GM23338 (cell line): ENCODE measurements around the gene MCUR1. TPM values are rescaled to one million over a fixed set of nuclear protein-coding genes. Genes with fewer than 3 reads are reported as not detected.

Experiments used
- ATAC-seq: fragments of 200-7000 bp; cut with Tn5 transposase; 3 replicates; pipeline ENCODE4 v1.9.1; 2020
- DNase-seq: peaks from one replicate; pipeline ENCODE4 v3.0.0-alpha.2; 2015; ENCODE audit warnings: low spot score
- H2AFZ ChIP-seq: fragments of 200-600 bp; sonication (generic); 2 replicates; pipeline ENCODE4 v1.8.0; 2016; ENCODE audit warnings: antibody characterized with exemption, mild to moderate bottlenecking, moderate library complexity
- H3F3A ChIP-seq: fragments of 200-600 bp; sonication (generic); replicated peaks from 2 replicates; pipeline ENCODE4 v1.8.0; 2017; ENCODE audit warnings: antibody characterized with exemption, mixed run types, low read depth
- H3K27ac ChIP-seq: fragments of 200-600 bp; sonication (generic); 2 replicates; pipeline ENCODE4 v1.6.1; 2016; ENCODE audit warnings: low read depth
- H3K27me3 ChIP-seq: fragments of 200-600 bp; sonication (generic); 2 replicates; pipeline ENCODE4 v1.8.0; 2016; ENCODE audit warnings: mild to moderate bottlenecking, mixed run types, moderate library complexity; ENCODE audit not compliant: insufficient read depth
- H3K36me3 ChIP-seq: fragments of 200-600 bp; sonication (generic); 2 replicates; pipeline ENCODE4 v1.8.0; 2016; ENCODE audit warnings: mild to moderate bottlenecking; ENCODE audit not compliant: insufficient read depth
- H3K4me1 ChIP-seq: fragments of 200-600 bp; sonication (generic); 2 replicates; pipeline ENCODE4 v1.8.0; 2016; ENCODE audit warnings: mild to moderate bottlenecking, moderate library complexity; ENCODE audit not compliant: insufficient read depth
- H3K4me2 ChIP-seq: fragments of 200-600 bp; sonication (generic); 2 replicates; pipeline ENCODE4 v1.7.1; 2017; ENCODE audit warnings: mixed run types
- H3K4me3 ChIP-seq: fragments of 200-600 bp; sonication (generic); 2 replicates; pipeline ENCODE4 v1.6.1; 2016; ENCODE audit warnings: mixed run types
- H3K79me2 ChIP-seq: fragments of 200-600 bp; sonication (generic); replicated peaks from 2 replicates; pipeline ENCODE4 v1.8.0; 2017; ENCODE audit warnings: mild to moderate bottlenecking; ENCODE audit not compliant: insufficient read depth
- H3K9me2 ChIP-seq: fragments of 200-600 bp; sonication (generic); 2 replicates; pipeline ENCODE4 v1.8.0; 2017; ENCODE audit not compliant: insufficient read depth
- H4K20me1 ChIP-seq: fragments of 200-600 bp; sonication (generic); replicated peaks from 2 replicates; pipeline ENCODE4 v1.8.0; 2017; ENCODE audit warnings: mild to moderate bottlenecking; ENCODE audit not compliant: insufficient read depth
- H3K27ac Mint-ChIP-seq: 2 replicates; pipeline ENCODE4 v1.8.0; 2020; ENCODE audit warnings: inconsistent platforms, mild to moderate bottlenecking, moderate library complexity, mixed read lengths
- H3K27me3 Mint-ChIP-seq: 3 replicates; pipeline ENCODE4 v1.8.0; 2022; ENCODE audit warnings: low read depth, mild to moderate bottlenecking, moderate library complexity, mixed read lengths, inconsistent platforms; ENCODE audit not compliant: insufficient read depth, poor library complexity
- H3K36me3 Mint-ChIP-seq: 3 replicates; pipeline ENCODE4 v1.8.0; 2021; ENCODE audit warnings: low read depth, mild to moderate bottlenecking, inconsistent platforms, moderate library complexity, mixed read lengths
- H3K4me1 Mint-ChIP-seq: 3 replicates; pipeline ENCODE4 v1.8.0; 2020; ENCODE audit warnings: mild to moderate bottlenecking, inconsistent platforms, mixed read lengths
- H3K4me3 Mint-ChIP-seq: 3 replicates; pipeline ENCODE4 v1.8.0; 2021; ENCODE audit warnings: moderate library complexity, mild to moderate bottlenecking, inconsistent platforms, mixed read lengths
- H3K9me3 Mint-ChIP-seq: 3 replicates; pipeline ENCODE4 v1.8.0; 2020; ENCODE audit warnings: moderate library complexity, mild to moderate bottlenecking, inconsistent platforms, mixed read lengths
- EZH2 ChIP-seq: fragments of 200-600 bp; sonication (generic); IDR thresholded peaks from one replicate; pipeline ENCODE4 v1.8.0; 2017; ENCODE audit warnings: antibody characterized with exemption, mild to moderate bottlenecking, low read depth; ENCODE audit not compliant: unreplicated experiment
- EZH2phosphoT487 ChIP-seq: fragments of 200-600 bp; sonication (generic); IDR thresholded peaks from one replicate; pipeline ENCODE4 v1.8.1; 2018; ENCODE audit warnings: antibody characterized with exemption; ENCODE audit not compliant: unreplicated experiment
- ZNF331 ChIP-seq: fragments of 250-450 bp; sonication (Bioruptor Pico); IDR thresholded peaks from 2 replicates; pipeline ENCODE4 v1.5.0; 2020; ENCODE audit warnings: low read depth, mild to moderate bottlenecking, moderate library complexity
- polyA plus RNA-seq: library from polyadenylated mRNA; unstranded; fragments of >200 nt; fragmentation: Nextera tagmentation; extraction: Ambion mirVana; gene quantifications from 2 replicates; pipeline ENCODE4 v1.2.1, GENCODE V29; 2016
- total RNA-seq: library from RNA; depleted of rRNA; stranded (reverse); fragments of >200 nt; shearing (Covaris generic); gene quantifications from 2 replicates; pipeline ENCODE4 v1.2.3, GENCODE V29; 2014
- TF ChIP-seq, protein P1 (sequence below): fragments of 250-450 bp; sonication (Bioruptor Pico); IDR thresholded peaks from 2 replicates; pipeline ENCODE4 v1.5.0; 2020; ENCODE audit warnings: mild to moderate bottlenecking, moderate library complexity

Gene MCUR1
- total and polyA plus RNA-seq, 2 experiments from 2014 or later: 21.0 to 65.3 TPM

DNA sequence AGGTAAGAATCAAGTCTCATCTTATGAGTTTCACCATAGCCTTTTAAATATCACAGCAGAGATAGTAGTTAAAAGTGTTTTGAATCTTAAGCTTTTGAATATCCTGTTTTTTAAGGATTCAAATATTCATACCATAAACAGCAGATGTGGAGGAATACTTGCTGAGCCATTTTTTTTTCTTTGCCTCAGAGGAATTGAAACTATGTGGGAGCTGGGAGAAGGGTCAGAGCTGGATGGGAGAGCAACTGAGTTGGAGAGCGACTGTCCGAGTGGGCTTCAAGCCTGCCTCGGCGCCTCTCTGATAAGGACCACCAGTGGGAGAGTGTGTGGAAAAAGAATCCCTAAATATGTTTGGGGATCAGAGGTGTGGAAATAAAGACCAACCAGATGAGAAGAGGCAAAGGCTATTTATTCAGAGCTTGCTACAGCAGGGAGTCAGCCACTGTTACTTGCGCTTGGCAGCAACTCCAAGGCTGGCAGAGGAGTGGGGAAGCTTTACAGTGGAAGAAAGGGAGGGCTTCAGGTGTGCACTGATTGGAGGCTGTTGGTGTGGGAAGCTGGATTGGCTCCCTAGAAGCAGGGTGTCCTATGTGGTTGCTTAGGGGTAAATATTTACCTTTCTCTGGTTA, 34.3 kb upstream of the MCUR1 start:
- H3K27me3 Mint-ChIP-seq: peaks cover 7% of the 10 kb centered on the region
- Histone ChIP-seq H3K9me2 (no peaks in the 10 kb centered on the region), H3K27ac (peak overlapping the region; percentile 72; the same call in 1 of the 2 replicates), H3K79me2 (no peaks in the 10 kb centered on the region), H3K4me1 (peaks cover 19% of the 10 kb centered on the region), H3F3A (no peaks in the 10 kb centered on the region), H3K36me3 (no peaks in the 10 kb centered on the region), H3K27me3 (no peaks in the 10 kb centered on the region), H3K4me3 (no peak overlapping the region), H4K20me1 (no peaks in the 10 kb centered on the region), H3K4me2 (peak overlapping the region; percentile 53; the same call in 1 of the 2 replicates), H2AFZ (peak overlapping the region; percentile 89)
- no peaks in the 10 kb centered on the region; the same call in 2 of the 3 replicates for H3K9me3 Mint-ChIP-seq
- ATAC-seq (peak; percentile 64), DNase-seq (no peak)
- H3K27ac Mint-ChIP-seq: peak overlapping the region; percentile 28; the same call in 1 of the 2 replicates
- H3K36me3 Mint-ChIP-seq: no peaks in the 10 kb centered on the region; the same call in 2 of the 3 replicates
- H3K4me3 Mint-ChIP-seq: no peak overlapping the region
- peaks cover 22% of the 10 kb centered on the region for H3K4me1 Mint-ChIP-seq
- no peak for TF ChIP-seq EZH2

DNA sequence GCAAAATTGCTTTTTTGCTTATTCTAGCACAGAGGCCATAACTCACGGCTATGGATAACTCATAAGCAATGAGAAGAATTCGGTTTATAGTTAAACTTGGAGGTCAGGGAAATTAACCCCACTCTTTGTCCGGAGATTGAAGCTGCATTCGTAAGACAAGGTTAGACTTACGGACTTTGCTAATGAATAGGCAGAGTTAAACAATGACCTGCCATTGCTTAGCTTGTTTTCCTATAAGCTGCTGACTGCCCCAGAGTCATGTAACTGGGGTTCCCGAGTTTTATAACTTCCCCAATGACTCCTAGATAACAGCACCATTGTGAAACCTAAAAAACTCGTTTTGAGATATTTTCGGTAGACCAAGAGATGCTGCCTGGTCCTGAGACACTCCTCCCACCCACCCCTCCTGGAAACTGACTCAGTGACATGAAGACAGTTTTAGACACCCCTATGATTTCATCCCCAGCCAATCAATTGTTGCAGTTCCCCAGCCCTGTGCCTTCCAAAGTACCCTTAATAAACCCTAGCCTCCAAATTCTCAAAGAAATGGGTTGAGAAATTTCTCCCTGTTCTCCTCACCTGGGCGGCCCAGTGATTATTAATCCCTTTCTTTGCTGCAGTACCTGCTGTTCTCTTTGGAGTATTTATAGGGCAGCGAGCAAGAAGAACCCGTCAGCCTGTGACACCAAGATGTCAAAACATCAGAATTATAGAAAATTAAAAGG, 33.1 kb upstream of the MCUR1 start:
- Histone ChIP-seq H3K9me2 (no peaks in the 10 kb centered on the region), H4K20me1 (no peaks in the 10 kb centered on the region), H3K79me2 (no peaks in the 10 kb centered on the region), H3K4me1 (peaks cover 19% of the 10 kb centered on the region), H3K36me3 (no peaks in the 10 kb centered on the region), H3K4me2 (peak overlapping the region; percentile 68), H3K27ac (peak overlapping the region; percentile 28; the same call in 1 of the 2 replicates), H3F3A (no peaks in the 10 kb centered on the region), H2AFZ (peak overlapping the region; percentile 53), H3K27me3 (no peaks in the 10 kb centered on the region), H3K4me3 (peak overlapping the region; percentile 27)
- H3K4me3 Mint-ChIP-seq: no peak overlapping the region; the same call in 2 of the 3 replicates
- ATAC-seq: no peak
- TF ChIP-seq, protein P1, sequence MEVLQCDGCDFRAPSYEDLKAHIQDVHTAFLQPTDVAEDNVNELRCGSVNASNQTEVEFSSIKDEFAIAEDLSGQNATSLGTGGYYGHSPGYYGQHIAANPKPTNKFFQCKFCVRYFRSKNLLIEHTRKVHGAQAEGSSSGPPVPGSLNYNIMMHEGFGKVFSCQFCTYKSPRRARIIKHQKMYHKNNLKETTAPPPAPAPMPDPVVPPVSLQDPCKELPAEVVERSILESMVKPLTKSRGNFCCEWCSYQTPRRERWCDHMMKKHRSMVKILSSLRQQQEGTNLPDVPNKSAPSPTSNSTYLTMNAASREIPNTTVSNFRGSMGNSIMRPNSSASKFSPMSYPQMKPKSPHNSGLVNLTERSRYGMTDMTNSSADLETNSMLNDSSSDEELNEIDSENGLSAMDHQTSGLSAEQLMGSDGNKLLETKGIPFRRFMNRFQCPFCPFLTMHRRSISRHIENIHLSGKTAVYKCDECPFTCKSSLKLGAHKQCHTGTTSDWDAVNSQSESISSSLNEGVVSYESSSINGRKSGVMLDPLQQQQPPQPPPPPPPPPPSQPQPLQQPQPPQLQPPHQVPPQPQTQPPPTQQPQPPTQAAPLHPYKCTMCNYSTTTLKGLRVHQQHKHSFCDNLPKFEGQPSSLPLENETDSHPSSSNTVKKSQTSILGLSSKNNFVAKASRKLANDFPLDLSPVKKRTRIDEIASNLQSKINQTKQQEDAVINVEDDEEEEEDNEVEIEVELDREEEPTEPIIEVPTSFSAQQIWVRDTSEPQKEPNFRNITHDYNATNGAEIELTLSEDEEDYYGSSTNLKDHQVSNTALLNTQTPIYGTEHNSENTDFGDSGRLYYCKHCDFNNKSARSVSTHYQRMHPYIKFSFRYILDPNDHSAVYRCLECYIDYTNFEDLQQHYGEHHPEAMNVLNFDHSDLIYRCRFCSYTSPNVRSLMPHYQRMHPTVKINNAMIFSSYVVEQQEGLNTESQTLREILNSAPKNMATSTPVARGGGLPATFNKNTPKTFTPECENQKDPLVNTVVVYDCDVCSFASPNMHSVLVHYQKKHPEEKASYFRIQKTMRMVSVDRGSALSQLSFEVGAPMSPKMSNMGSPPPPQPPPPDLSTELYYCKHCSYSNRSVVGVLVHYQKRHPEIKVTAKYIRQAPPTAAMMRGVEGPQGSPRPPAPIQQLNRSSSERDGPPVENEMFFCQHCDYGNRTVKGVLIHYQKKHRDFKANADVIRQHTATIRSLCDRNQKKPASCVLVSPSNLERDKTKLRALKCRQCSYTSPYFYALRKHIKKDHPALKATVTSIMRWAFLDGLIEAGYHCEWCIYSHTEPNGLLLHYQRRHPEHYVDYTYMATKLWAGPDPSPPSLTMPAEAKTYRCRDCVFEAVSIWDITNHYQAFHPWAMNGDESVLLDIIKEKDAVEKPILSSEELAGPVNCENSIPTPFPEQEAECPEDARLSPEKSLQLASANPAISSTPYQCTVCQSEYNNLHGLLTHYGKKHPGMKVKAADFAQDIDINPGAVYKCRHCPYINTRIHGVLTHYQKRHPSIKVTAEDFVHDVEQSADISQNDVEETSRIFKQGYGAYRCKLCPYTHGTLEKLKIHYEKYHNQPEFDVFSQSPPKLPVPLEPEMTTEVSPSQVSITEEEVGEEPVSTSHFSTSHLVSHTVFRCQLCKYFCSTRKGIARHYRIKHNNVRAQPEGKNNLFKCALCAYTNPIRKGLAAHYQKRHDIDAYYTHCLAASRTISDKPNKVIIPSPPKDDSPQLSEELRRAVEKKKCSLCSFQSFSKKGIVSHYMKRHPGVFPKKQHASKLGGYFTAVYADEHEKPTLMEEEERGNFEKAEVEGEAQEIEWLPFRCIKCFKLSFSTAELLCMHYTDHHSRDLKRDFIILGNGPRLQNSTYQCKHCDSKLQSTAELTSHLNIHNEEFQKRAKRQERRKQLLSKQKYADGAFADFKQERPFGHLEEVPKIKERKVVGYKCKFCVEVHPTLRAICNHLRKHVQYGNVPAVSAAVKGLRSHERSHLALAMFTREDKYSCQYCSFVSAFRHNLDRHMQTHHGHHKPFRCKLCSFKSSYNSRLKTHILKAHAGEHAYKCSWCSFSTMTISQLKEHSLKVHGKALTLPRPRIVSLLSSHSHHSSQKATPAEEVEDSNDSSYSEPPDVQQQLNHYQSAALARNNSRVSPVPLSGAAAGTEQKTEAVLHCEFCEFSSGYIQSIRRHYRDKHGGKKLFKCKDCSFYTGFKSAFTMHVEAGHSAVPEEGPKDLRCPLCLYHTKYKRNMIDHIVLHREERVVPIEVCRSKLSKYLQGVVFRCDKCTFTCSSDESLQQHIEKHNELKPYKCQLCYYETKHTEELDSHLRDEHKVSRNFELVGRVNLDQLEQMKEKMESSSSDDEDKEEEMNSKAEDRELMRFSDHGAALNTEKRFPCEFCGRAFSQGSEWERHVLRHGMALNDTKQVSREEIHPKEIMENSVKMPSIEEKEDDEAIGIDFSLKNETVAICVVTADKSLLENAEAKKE: no peak
- TF ChIP-seq ZNF331: no peak
- no peak for TF ChIP-seq EZH2
- TF ChIP-seq EZH2phosphoT487: no peak
- H3K36me3 Mint-ChIP-seq: no peaks in the 10 kb centered on the region
- peak overlapping the region; percentile 78; the same call in 1 of the 2 replicates for H3K27ac Mint-ChIP-seq
- H3K27me3 Mint-ChIP-seq: peaks cover 8% of the 10 kb centered on the region
- H3K9me3 Mint-ChIP-seq: no peaks in the 10 kb centered on the region
- H3K4me1 Mint-ChIP-seq: peaks cover 22% of the 10 kb centered on the region
- DNase-seq: no peak
